ENCODE measurements around the gene GAS7.

DNA sequence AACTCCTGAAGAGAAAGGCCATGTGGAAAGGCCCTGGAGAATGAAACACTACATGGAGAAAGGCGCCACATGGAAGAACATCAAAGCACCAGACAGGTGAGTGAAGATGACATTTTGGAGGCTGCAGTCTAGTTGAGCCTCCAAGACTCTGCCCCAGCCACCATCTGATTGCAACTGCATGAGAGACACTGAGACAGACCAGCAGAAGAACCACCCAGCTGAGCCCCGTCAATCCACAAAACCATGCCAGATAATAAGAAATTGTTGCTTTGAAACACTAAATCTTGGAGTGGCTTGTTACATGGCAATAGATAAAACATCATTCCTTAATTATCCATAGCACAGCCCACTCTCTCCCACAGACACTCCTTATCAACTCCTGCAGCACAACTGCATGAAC is 4.8 kb downstream of the GAS7 start:
- no peak for TF ChIP-seq CTCF (IDR thresholded peaks at IDR 0.05)
- TF ChIP-seq POLR2A (IDR thresholded peaks at IDR 0.05) = no peak
- no peak for TF ChIP-seq POLR2AphosphoS5 (IDR thresholded peaks at IDR 0.05)
- TF ChIP-seq EP300 (IDR thresholded peaks at IDR 0.05) = no peak

Data from stomach (tissue), 4 donors.